ENCODE data around the gene MICALL2.

DNA sequence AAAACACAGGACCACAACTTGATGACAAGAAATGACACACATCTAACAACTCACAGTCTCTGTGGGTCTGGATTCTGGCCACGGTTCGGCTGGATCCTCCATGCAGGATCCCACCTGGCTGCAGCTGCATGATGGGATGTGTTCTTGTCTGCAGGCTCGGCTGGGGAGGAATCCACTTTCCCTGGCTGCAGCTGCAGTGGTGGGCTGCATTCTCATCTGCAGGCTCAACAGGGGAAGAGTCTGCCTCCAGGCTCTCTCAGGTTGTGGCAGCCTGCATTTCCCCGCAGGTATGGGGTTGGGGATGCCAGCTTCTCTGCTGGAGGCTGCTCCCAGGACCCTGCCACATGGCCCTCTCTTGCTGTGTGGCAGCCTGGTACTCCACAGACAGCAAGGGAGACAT, 64.9 kb downstream of the MICALL2 start:
- TF ChIP-seq POLR2AphosphoS5 (IDR thresholded peaks at IDR 0.05), result no peak
- TF ChIP-seq, protein P1, sequence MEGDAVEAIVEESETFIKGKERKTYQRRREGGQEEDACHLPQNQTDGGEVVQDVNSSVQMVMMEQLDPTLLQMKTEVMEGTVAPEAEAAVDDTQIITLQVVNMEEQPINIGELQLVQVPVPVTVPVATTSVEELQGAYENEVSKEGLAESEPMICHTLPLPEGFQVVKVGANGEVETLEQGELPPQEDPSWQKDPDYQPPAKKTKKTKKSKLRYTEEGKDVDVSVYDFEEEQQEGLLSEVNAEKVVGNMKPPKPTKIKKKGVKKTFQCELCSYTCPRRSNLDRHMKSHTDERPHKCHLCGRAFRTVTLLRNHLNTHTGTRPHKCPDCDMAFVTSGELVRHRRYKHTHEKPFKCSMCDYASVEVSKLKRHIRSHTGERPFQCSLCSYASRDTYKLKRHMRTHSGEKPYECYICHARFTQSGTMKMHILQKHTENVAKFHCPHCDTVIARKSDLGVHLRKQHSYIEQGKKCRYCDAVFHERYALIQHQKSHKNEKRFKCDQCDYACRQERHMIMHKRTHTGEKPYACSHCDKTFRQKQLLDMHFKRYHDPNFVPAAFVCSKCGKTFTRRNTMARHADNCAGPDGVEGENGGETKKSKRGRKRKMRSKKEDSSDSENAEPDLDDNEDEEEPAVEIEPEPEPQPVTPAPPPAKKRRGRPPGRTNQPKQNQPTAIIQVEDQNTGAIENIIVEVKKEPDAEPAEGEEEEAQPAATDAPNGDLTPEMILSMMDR (IDR thresholded peaks at IDR 0.05), result no peak
- TF ChIP-seq EP300 (IDR thresholded peaks at IDR 0.05), result no peak

Measured in upper lobe of left lung (tissue), 4 donors.